ENCODE results near the gene ZFTA.

The ZFTA gene

DNA sequence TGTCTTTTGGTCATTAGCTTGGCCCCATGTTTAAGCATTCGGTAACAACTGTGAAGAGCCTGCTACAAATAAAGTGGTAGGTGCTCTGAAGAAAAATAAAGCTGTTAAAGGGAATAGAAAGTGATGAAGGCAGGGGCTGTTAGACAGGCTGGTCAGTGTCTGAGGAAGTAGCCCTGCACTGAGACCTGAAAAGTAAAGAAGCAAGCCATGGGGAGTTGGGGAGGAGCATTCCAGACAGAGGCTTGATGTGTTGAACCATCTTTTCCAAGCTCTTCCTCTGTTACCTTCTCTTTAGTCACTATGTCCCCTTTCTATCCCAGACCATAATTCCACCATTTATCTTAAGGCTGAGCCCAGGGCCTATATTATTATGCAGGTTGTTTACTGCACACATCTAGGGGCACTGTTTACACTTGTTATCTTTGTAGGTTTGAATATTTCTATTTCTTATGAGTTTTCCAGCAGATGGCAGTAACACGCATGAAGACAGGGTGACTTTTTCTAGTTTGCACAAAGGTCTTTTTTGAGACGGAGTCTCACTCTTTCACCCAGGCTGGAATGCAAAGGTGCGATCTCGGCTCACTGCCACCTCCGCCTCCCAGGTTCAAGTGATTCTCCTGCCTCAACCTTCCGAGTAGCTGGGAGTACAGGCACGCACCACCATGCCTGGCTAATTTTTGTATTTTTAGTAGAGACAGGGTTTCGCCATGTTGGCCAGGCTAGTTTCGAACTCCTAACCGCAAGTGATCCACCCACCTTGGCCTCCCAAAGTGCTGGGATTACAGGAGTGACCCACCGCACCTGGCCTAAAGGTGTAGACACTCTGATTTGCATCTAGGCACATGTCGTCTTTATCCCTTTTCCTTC, 23.0 kb downstream of the ZFTA start:
- no peak for DNase-seq

DNA sequence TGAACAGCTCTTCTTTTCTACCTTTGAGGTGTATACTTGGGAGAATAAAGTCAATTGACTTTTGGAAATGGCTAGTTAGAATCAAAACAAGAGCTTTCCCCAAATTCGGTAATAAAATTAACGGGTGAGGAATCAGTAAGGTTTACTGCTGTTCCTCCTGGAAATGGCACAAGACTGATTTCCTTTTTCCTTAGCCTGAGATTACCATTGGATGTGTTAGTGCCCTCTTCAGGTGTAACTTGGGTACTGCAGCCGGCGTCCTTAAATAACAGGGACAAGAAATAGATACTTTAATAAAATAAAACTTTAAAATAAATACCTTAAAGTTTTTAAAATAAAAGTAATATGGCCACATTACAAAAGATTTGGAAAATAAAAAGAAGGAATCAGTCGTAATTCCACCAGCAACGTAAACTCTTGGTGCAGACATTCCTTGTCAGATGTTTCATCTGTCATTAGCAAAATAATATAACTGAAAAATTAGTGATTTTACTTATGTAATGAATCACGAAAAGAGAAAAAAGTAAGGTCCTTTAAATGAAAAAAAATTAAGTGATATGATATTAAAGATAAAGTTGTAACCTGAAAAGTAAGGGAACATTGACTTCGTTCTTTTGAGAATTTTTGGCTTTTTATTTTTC, 29.7 kb downstream of the ZFTA start:
- DNase-seq, result peak; percentile 8

DNA sequence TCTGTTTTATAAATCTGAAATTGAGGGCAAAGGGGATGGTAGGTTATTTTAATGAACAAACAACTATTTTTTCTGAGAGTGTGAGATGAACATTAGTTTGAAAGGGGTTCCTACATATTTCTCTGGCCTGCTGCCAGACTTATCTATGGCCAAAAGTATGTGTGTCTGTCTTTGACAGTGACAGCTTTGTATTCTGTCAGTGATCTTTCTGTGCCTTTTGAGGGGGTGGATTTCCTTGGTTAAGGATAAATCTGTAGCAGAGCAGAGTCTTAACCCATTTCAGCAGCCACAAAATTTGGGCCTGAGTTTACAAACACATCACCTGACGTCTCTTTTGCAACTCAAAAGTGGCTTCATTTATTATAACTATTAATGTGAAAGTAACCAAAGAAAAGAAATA, 30.9 kb downstream of the ZFTA start:
- DNase-seq, result no peak

DNA sequence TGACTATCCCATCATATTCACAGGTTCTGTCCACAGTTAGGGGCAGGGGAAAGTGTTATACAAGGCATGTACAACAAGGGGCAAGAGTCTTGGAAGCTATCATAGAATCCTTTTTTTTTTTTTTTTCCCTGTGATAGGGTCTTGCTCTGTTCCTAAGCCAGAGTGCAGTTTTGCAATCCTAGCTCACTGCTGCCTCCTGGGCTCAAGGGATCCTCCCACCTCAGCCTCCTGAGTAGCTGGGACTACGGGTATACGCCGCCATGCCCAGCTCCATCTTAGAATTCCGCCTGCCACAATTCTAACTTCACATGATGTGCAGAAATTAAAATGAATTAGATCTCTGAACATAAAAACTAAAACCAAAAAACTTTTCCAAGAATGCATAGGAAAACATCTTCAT, 31.7 kb downstream of the ZFTA start:
- DNase-seq, result no peak

DNA sequence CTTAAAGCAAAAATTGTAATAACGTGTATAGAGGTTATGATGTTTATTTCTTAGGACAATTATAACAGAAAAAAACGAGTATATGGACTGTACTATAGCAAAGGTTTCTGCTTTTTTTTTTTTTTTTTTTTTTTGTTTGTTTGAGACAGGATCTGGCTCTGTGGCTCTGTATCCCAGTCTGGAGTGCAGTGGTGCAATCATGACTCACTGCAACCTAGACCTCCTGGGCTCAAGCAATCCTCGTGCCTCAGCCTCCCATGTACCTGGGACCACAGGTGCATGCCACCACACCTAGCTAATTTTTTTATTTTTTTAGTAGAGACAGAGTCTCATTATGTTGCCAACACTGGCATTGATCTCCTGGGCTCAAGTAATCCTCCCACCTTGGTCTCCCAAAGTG, 39.2 kb downstream of the ZFTA start:
- DNase-seq, result no peak

DNA sequence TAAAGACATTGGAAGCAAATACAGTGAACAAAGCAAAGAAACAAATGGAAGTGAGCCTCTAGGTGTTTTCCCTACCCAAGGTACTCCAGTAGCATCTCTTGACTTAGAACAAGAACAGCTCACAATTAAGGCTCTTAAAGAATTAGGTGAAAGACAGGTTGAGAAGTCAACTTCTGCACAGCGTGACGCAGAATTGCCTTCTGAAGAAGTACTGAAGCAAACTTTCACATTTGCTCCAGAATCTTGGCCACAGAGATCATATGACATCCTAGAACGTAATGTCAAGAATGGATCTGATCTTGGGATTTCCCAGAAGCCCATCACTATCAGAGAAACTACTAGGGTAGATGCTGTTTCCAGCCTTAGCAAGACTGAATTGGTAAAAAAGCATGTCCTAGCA, 48.0 kb downstream of the ZFTA start:
- no peak for DNase-seq

DNA sequence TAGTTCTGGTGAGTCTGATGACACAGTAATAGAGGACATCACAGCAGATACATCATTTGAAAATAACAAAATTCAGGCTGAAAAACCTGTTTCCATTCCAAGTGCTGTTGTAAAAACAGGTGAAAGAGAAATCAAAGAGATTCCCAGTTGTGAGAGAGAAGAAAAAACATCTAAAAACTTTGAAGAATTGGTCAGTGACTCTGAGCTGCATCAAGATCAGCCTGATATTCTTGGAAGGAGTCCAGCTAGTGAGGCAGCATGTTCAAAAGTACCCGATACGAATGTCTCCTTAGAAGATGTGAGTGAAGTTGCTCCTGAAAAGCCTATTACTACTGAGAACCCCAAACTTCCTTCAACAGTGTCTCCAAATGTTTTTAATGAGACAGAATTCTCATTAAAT, 48.6 kb downstream of the ZFTA start:
- DNase-seq, result no peak

DNA sequence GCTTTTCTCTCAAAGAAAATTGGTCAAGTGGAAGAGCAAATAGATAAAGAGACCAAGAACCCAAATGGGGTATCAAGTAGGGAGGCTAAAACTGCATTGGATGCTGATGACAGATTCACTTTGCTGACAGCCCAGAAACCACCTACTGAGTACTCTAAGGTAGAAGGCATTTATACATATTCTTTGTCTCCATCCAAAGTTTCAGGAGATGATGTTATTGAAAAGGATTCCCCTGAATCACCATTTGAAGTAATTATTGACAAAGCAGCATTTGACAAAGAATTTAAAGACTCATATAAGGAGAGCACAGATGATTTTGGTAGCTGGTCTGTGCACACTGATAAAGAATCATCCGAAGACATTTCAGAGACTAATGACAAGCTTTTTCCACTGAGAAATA, 49.6 kb downstream of the ZFTA start:
- no peak for DNase-seq

All from NCI-H187 treated with DMSO at 0.1 percent for 48 hours (cell line).